GM23248 (cell line): ENCODE measurements around the gene BAMBI. TPM values are rescaled to one million over a fixed set of nuclear protein-coding genes. Genes with fewer than 3 reads are reported as not detected.

Experiments used
- DNase-seq: peaks from one replicate; pipeline ENCODE4 v3.0.0-alpha.2; 2015
- H2AFZ ChIP-seq: fragments of 200-600 bp; sonication (generic); 2 replicates; pipeline ENCODE4 v1.6.1; 2016; ENCODE audit warnings: antibody characterized with exemption
- H3F3A ChIP-seq: fragments of 200-600 bp; sonication (generic); 2 replicates; pipeline ENCODE4 v1.6.1; 2016; ENCODE audit warnings: mild to moderate bottlenecking, antibody characterized with exemption, mixed run types; ENCODE audit not compliant: insufficient read depth
- H3K27ac ChIP-seq: fragments of 200-600 bp; sonication (generic); 2 replicates; pipeline ENCODE4 v1.5.1; 2016; ENCODE audit warnings: mild to moderate bottlenecking
- H3K27me3 ChIP-seq: fragments of 200-600 bp; sonication (generic); replicated peaks from 2 replicates; pipeline ENCODE4 v1.6.1; 2016; ENCODE audit warnings: mild to moderate bottlenecking; ENCODE audit not compliant: insufficient read depth
- H3K36me3 ChIP-seq: fragments of 200-600 bp; sonication (generic); 2 replicates; pipeline ENCODE4 v1.6.1; 2016; ENCODE audit warnings: low read depth, mild to moderate bottlenecking
- H3K4me1 ChIP-seq: fragments of 200-600 bp; sonication (generic); 2 replicates; pipeline ENCODE4 v1.6.1; 2016; ENCODE audit warnings: mild to moderate bottlenecking; ENCODE audit not compliant: insufficient read depth
- H3K4me2 ChIP-seq: fragments of 200-600 bp; sonication (generic); one replicate; pipeline ENCODE4 v1.6.1; 2016; ENCODE audit warnings: mild to moderate bottlenecking; ENCODE audit not compliant: unreplicated experiment
- H3K4me3 ChIP-seq: fragments of 200-600 bp; sonication (generic); 2 replicates; pipeline ENCODE4 v1.5.1; 2016; ENCODE audit warnings: mild to moderate bottlenecking
- H3K79me2 ChIP-seq: fragments of 200-600 bp; sonication (generic); 2 replicates; pipeline ENCODE4 v1.6.1; 2016; ENCODE audit warnings: mild to moderate bottlenecking; ENCODE audit not compliant: insufficient read depth
- H3K9ac ChIP-seq: fragments of 200-600 bp; sonication (generic); 2 replicates; pipeline ENCODE4 v1.6.1; 2016; ENCODE audit warnings: mild to moderate bottlenecking
- H3K9me2 ChIP-seq: fragments of 200-600 bp; sonication (generic); 2 replicates; pipeline ENCODE4 v1.6.1; 2016; ENCODE audit warnings: mixed run types, mild to moderate bottlenecking, moderate library complexity; ENCODE audit not compliant: insufficient read depth
- H3K9me3 ChIP-seq: fragments of 200-600 bp; sonication (generic); one replicate; pipeline ENCODE4 v1.6.1; 2017; ENCODE audit warnings: low read depth
- H4K20me1 ChIP-seq: fragments of 200-600 bp; sonication (generic); 2 replicates; pipeline ENCODE4 v1.6.0; 2016; ENCODE audit not compliant: insufficient read depth
- EZH2 ChIP-seq: fragments of 200-600 bp; sonication (generic); IDR thresholded peaks from 2 replicates; pipeline ENCODE4 v1.6.1; 2018; ENCODE audit warnings: antibody characterized with exemption, mild to moderate bottlenecking; ENCODE audit not compliant: insufficient read depth, poor library complexity, severe bottlenecking
- EZH2phosphoT487 ChIP-seq: fragments of 200-600 bp; sonication (generic); IDR thresholded peaks from 2 replicates; pipeline ENCODE4 v1.6.1; 2018; ENCODE audit warnings: antibody characterized with exemption, moderate library complexity, mild to moderate bottlenecking, low read depth; ENCODE audit not compliant: insufficient read depth
- WGBS, 2 experiments: methylation state at CpG; one replicate each; pipeline ENCODE4 v1.1.6; 2015 to 2017; ENCODE audit warnings: low lambda C conversion rate in 2 of 2, low coverage in 1 of 2; ENCODE audit errors: missing lambda C conversion rate in 2 of 2; 5-methylcytosine and 5-hydroxymethylcytosine counted together
- in situ Hi-C: fragments of 300-500 bp; cut with MboI; formaldehyde crosslinking; loops from 2 replicates; pipeline ENCODE4 v1.15.0; 2020
- polyA plus RNA-seq: library from polyadenylated mRNA; unstranded; fragments of >200 nt; fragmentation: Nextera tagmentation; extraction: Ambion mirVana; gene quantifications from 2 replicates; pipeline ENCODE4 v1.2.1, GENCODE V29; 2016
- total RNA-seq: library from RNA; depleted of rRNA; stranded (reverse); fragments of >200 nt; shearing (Covaris generic); gene quantifications from 2 replicates; pipeline ENCODE4 v1.2.3, GENCODE V29; 2014

BAMBI gene
- total and polyA plus RNA-seq, 2 experiments from 2014 or later = 0.85 to 1.8 TPM

- in situ Hi-C loops = no loop called here
- no peaks in the 10 kb centered on the region for H4K20me1 ChIP-seq
- H3K9ac ChIP-seq = no peak overlapping the region
- H3K9me3 ChIP-seq = no peaks in the 10 kb centered on the region
- no peak overlapping the region for H3K4me3 ChIP-seq
- H3K27ac ChIP-seq = no peak overlapping the region
- no peak overlapping the region for H3K4me2 ChIP-seq
- H3K79me2 ChIP-seq = no peaks in the 10 kb centered on the region
- no peak for DNase-seq
- no peaks in the 10 kb centered on the region for H3K9me2 ChIP-seq
- peaks cover 16% of the 10 kb centered on the region for H3K27me3 ChIP-seq
- no peak for TF ChIP-seq EZH2phosphoT487
- no peak for TF ChIP-seq EZH2
- no peaks in the 10 kb centered on the region for H3F3A ChIP-seq
- WGBS, 2 experiments = 80 to 82% methylated on average over 14 of the region's 14 CpGs
- no peak overlapping the region for H2AFZ ChIP-seq
- no peaks in the 10 kb centered on the region for H3K4me1 ChIP-seq
- no peaks in the 10 kb centered on the region for H3K36me3 ChIP-seq
These were observed 4.8 kb downstream of the BAMBI start for GRCh38 chr10:28681928-28682750.

- H3K79me2 ChIP-seq = no peaks in the 10 kb centered on the region
- no peak overlapping the region for H3K4me3 ChIP-seq
- in situ Hi-C loops = no loop called here
- TF ChIP-seq EZH2 = no peak
- TF ChIP-seq EZH2phosphoT487 = no peak
- no peak overlapping the region for H3K4me2 ChIP-seq
- H3K4me1 ChIP-seq = no peaks in the 10 kb centered on the region
- DNase-seq = no peak
- no peaks in the 10 kb centered on the region for H3K9me2 ChIP-seq
- no peak overlapping the region for H3K9ac ChIP-seq
- H3K36me3 ChIP-seq = no peaks in the 10 kb centered on the region
- H3K27ac ChIP-seq = no peak overlapping the region
- H3F3A ChIP-seq = no peaks in the 10 kb centered on the region
- H3K9me3 ChIP-seq = no peaks in the 10 kb centered on the region
- no peak overlapping the region for H2AFZ ChIP-seq
- H3K27me3 ChIP-seq = peaks cover 4% of the 10 kb centered on the region; the same call in 1 of the 2 replicates
- H4K20me1 ChIP-seq = no peaks in the 10 kb centered on the region
- WGBS, 2 experiments = 81 to 82% methylated on average over 13 of the region's 13 CpGs
These were observed 7.0 kb downstream of the BAMBI start for GRCh38 chr10:28684157-28684985.

GRCh38 chr10:28684986-28685580 lies 7.8 kb downstream of the BAMBI start:
- Histone ChIP-seq H3K4me3 (no peak overlapping the region), H3K4me1 (no peaks in the 10 kb centered on the region), H3F3A (no peaks in the 10 kb centered on the region), H3K9me3 (no peaks in the 10 kb centered on the region), H3K4me2 (no peak overlapping the region), H3K9me2 (no peaks in the 10 kb centered on the region), H3K27me3 (peaks cover 8% of the 10 kb centered on the region; the same call in 1 of the 2 replicates), H3K9ac (no peak overlapping the region), H2AFZ (no peak overlapping the region), H3K27ac (no peak overlapping the region), H3K36me3 (no peaks in the 10 kb centered on the region), H4K20me1 (no peaks in the 10 kb centered on the region), H3K79me2 (no peaks in the 10 kb centered on the region)
- no peak for DNase-seq
- whole genome bisulfite sequencing, 2 experiments = 59 to 62% methylated on average over 5 of the region's 5 CpGs
- TF ChIP-seq EZH2 = no peak
- no peak for TF ChIP-seq EZH2phosphoT487
- in situ Hi-C loops = no loop called here

GRCh38 chr10:28685717-28686116 lies 8.4 kb downstream of the BAMBI start:
- no peak overlapping the region for H3K4me3 ChIP-seq
- H3K36me3 ChIP-seq = no peaks in the 10 kb centered on the region
- no peak overlapping the region for H3K27ac ChIP-seq
- H3F3A ChIP-seq = no peaks in the 10 kb centered on the region
- H3K9me3 ChIP-seq = no peaks in the 10 kb centered on the region
- in situ Hi-C loops = no loop called here
- no peak overlapping the region for H2AFZ ChIP-seq
- no peak overlapping the region for H3K9ac ChIP-seq
- H3K4me1 ChIP-seq = no peaks in the 10 kb centered on the region
- peaks cover 8% of the 10 kb centered on the region; the same call in 1 of the 2 replicates for H3K27me3 ChIP-seq
- no peak for TF ChIP-seq EZH2
- TF ChIP-seq EZH2phosphoT487 = no peak
- H3K4me2 ChIP-seq = no peak overlapping the region
- no peaks in the 10 kb centered on the region for H4K20me1 ChIP-seq
- WGBS, 2 experiments = 50% methylated on average over 5 of the region's 5 CpGs
- no peak for DNase-seq
- H3K79me2 ChIP-seq = no peaks in the 10 kb centered on the region
- H3K9me2 ChIP-seq = no peaks in the 10 kb centered on the region
